Measurements from ENCODE around the gene PIGL. TPM values are rescaled to one million over a fixed set of nuclear protein-coding genes. Genes with fewer than 3 reads are reported as not detected.
"Not testable (repeated sequence)": the region's sequence is repeated elsewhere in the genome, so short reads cannot be mapped to it uniquely, and the experiment has no call there.

PIGL gene
- total RNA-seq, 4 donors from 2014 or later, result 60.9 to 142 (median 101) TPM

GRCh38 chr17:16197276-16197675 lies 19.7 kb upstream of the PIGL start:
- no peak for DNase-seq
- Histone ChIP-seq H3K27me3 (no peaks in the 10 kb centered on the region), H3K27ac (no peak overlapping the region), H3K9me3 (no peaks in the 10 kb centered on the region), H3K4me3 (no peak overlapping the region), H3K36me3 (peaks cover 0 to 23% (median 5%) of the 10 kb centered on the region in 4 donors), H3K4me1 (peaks cover 11 to 42% (median 37%) of the 10 kb centered on the region in 4 donors)
- TF ChIP-seq CTCF (IDR thresholded peaks at IDR 0.05), result no peak
- TF ChIP-seq EP300 (IDR thresholded peaks at IDR 0.05; ENCODE audit: low read depth), result no peak
- no peak for TF ChIP-seq POLR2A (IDR thresholded peaks at IDR 0.05)
- no peak for TF ChIP-seq POLR2AphosphoS5 (IDR thresholded peaks at IDR 0.05)
- WGBS, 2 donors (ENCODE audit: low coverage in 1 of 2), result 93% methylated on average over 1 of the region's 1 CpG; no CpG with 5 or more reads in 1 of the 2 donors
- intact Hi-C loops (cut with DNase I; ENCODE audit: low total_unique reads), result no loop called here
- in situ Hi-C loops (cut with MboI; ENCODE audit: low pct_ligation_motif_present in 1 of 4, low pct_unique_long_range_greater_than_20kb in 1 of 4, low sequenced_read_pairs in 3 of 4), result no loop called here

- Histone ChIP-seq H3K36me3 (peaks cover 0 to 11% (median 0%) of the 10 kb centered on the region in 4 donors), H3K27ac (peak overlapping the region; percentile 27 to 49 (median 46)), H3K27me3 (no peaks in the 10 kb centered on the region), H3K4me3 (no peak overlapping the region), H3K4me1 (peaks cover 11 to 59% (median 47%) of the 10 kb centered on the region in 4 donors), H3K9me3 (no peaks in the 10 kb centered on the region)
- DNase-seq, result no peak
- intact Hi-C loops (cut with DNase I; ENCODE audit: low total_unique reads), result no loop called here
- in situ Hi-C loops (cut with MboI; ENCODE audit: low pct_ligation_motif_present in 1 of 4, low pct_unique_long_range_greater_than_20kb in 1 of 4, low sequenced_read_pairs in 3 of 4), result no loop called here
- WGBS, 2 donors (ENCODE audit: low coverage in 1 of 2), result 27 to 33% methylated on average over 6 of the region's 6 CpGs
- no peak for TF ChIP-seq EP300 (IDR thresholded peaks at IDR 0.05; ENCODE audit: low read depth)
These were observed 17.9 kb upstream of the PIGL start for GRCh38 chr17:16199093-16199492.

DNA sequence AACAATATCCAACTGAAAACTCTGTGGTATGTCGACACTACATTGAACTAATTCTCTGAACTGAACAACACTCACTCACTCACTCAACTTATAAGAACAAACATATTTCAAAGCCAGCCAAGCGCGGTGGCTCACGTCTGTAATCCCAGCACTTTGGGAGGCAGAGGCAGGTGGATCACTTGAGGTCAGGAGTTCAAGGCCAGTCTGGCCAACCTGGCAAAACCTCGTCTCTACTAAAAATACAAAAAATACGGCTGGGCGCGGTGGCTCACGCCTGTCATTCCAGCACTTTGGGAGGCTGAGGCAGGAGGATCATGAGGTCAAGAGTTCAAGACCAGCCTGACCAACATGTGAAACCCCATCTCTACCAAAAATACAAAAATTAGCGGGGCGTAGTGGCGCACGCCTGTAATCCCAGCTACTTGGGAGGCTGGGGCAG lies 15.3 kb upstream of the PIGL start:
- Histone ChIP-seq H3K4me1 (peaks cover 18 to 78% (median 60%) of the 10 kb centered on the region in 4 donors), H3K27ac (peak overlapping the region; percentile 71 to 82 (median 79))
- H3K27me3 ChIP-seq; DNase-seq; H3K4me3 ChIP-seq; H3K36me3 ChIP-seq; H3K9me3 ChIP-seq; in situ Hi-C loops (cut with MboI; ENCODE audit: low pct_ligation_motif_present in 1 of 4, low pct_unique_long_range_greater_than_20kb in 1 of 4, low sequenced_read_pairs in 3 of 4); intact Hi-C loops (cut with DNase I; ENCODE audit: low total_unique reads): not testable (repeated sequence)
- WGBS, 2 donors (ENCODE audit: low coverage in 1 of 2), result 82 to 83% methylated on average over 3 to 13 of the region's 13 CpGs

- DNase-seq, result peak; percentile 27
- H3K27ac ChIP-seq, result peak overlapping the region; percentile 71 to 82 (median 79)
- intact Hi-C loops (cut with DNase I; ENCODE audit: low total_unique reads); H3K27me3 ChIP-seq; H3K9me3 ChIP-seq; H3K4me3 ChIP-seq; in situ Hi-C loops (cut with MboI; ENCODE audit: low pct_ligation_motif_present in 1 of 4, low pct_unique_long_range_greater_than_20kb in 1 of 4, low sequenced_read_pairs in 3 of 4); H3K36me3 ChIP-seq: not testable (repeated sequence)
- H3K4me1 ChIP-seq, result peaks cover 18 to 86% (median 63%) of the 10 kb centered on the region in 4 donors
- WGBS, 2 donors (ENCODE audit: low coverage in 1 of 2), result 27 to 40% methylated on average over 1 to 5 of the region's 5 CpGs
These were observed 14.2 kb upstream of the PIGL start for GRCh38 chr17:16202554-16203500.

DNA sequence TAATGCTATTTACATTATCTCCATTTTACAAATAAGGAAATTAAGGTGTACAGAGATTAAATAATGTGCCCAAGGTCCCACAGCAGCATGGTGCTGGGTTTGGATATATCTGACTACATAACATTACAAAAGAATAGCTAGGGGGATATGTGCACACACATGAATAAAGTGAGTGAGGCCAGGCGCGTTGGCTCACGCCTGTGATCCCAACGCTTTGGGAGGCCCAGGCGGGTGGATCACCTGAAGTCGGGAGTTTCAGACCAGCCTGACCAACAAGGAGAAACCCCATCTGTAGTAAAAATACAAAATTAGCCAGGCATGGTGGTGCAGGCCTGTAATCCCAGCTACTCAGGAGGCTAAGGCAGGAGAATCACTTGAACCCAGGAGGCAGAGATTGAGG lies 12.2 kb upstream of the PIGL start:
- Histone ChIP-seq H3K4me1 (peaks cover 15 to 78% (median 54%) of the 10 kb centered on the region in 4 donors), H3K27ac (peak overlapping the region in 3 of 4 donors; percentile 4 to 14 (median 9))
- H3K4me3 ChIP-seq; H3K27me3 ChIP-seq; in situ Hi-C loops (cut with MboI; ENCODE audit: low pct_ligation_motif_present in 1 of 4, low pct_unique_long_range_greater_than_20kb in 1 of 4, low sequenced_read_pairs in 3 of 4); intact Hi-C loops (cut with DNase I; ENCODE audit: low total_unique reads); DNase-seq; H3K9me3 ChIP-seq; H3K36me3 ChIP-seq: not testable (repeated sequence)
- WGBS, 2 donors (ENCODE audit: low coverage in 1 of 2), result 94% methylated on average over 6 of the region's 6 CpGs; no CpG with 5 or more reads in 1 of the 2 donors

GRCh38 chr17:16211590-16211989 lies 5.4 kb upstream of the PIGL start:
- no peak overlapping the region for H3K4me3 ChIP-seq
- TF ChIP-seq CTCF (IDR thresholded peaks at IDR 0.05) (no peak), POLR2A (IDR thresholded peaks at IDR 0.05) (no peak), EP300 (IDR thresholded peaks at IDR 0.05; ENCODE audit: low read depth) (no peak), POLR2AphosphoS5 (IDR thresholded peaks at IDR 0.05) (no peak)
- intact Hi-C loops (cut with DNase I; ENCODE audit: low total_unique reads), result no loop called here
- WGBS, 2 donors (ENCODE audit: low coverage in 1 of 2), result 74 to 77% methylated on average over 3 of the region's 3 CpGs
- H3K27me3 ChIP-seq, result no peaks in the 10 kb centered on the region
- H3K36me3 ChIP-seq, result no peaks in the 10 kb centered on the region
- in situ Hi-C loops (cut with MboI; ENCODE audit: low pct_ligation_motif_present in 1 of 4, low pct_unique_long_range_greater_than_20kb in 1 of 4, low sequenced_read_pairs in 3 of 4), result no loop called here
- peaks cover 4 to 63% (median 31%) of the 10 kb centered on the region in 4 donors for H3K4me1 ChIP-seq
- no peak overlapping the region for H3K27ac ChIP-seq
- H3K9me3 ChIP-seq, result no peaks in the 10 kb centered on the region
- DNase-seq, result no peak

All from transverse colon (tissue), 4 donors.